Effector CD8-positive, alpha-beta T cell (primary cell): ENCODE results near the gene GFOD1.

Experiments
- DNase-seq: peaks from one replicate; lab custom pipeline; 2025; lab: John Stamatoyannopoulos, UW

Gene GFOD1

GRCh38 chr6:13425270-13425873 is 62.0 kb downstream of the GFOD1 start:
- no peak for DNase-seq

- no peak for DNase-seq
Observed at GRCh38 chr6:13423252-13423651, 64.1 kb downstream of the GFOD1 start.

- no peak for DNase-seq
Observed at GRCh38 chr6:13422681-13423221, 64.6 kb downstream of the GFOD1 start.

GRCh38 chr6:13421425-13422059 is 65.9 kb downstream of the GFOD1 start:
- DNase-seq = no peak

- DNase-seq = no peak
Observed at GRCh38 chr6:13420269-13420668, 67.1 kb downstream of the GFOD1 start.

- DNase-seq = no peak
Observed at GRCh38 chr6:13419422-13420195, 67.8 kb downstream of the GFOD1 start.

GRCh38 chr6:13418844-13419243 is 68.6 kb downstream of the GFOD1 start:
- DNase-seq = no peak

GRCh38 chr6:13417954-13418353 is 69.4 kb downstream of the GFOD1 start:
- DNase-seq = no peak

GRCh38 chr6:13417431-13417830 is 70.0 kb downstream of the GFOD1 start:
- DNase-seq = no peak

- DNase-seq = no peak
Observed at GRCh38 chr6:13415283-13415682, 72.1 kb downstream of the GFOD1 start.

- DNase-seq = no peak
Observed at GRCh38 chr6:13413900-13414555, 73.4 kb downstream of the GFOD1 start.

- no peak for DNase-seq
Observed at GRCh38 chr6:13413466-13413862, 73.9 kb downstream of the GFOD1 start.

- DNase-seq = no peak
Observed at GRCh38 chr6:13412639-13413465, 74.5 kb downstream of the GFOD1 start.

GRCh38 chr6:13412211-13412610 is 75.2 kb downstream of the GFOD1 start:
- no peak for DNase-seq

GRCh38 chr6:13411484-13411883 is 75.9 kb downstream of the GFOD1 start:
- no peak for DNase-seq

- no peak for DNase-seq
Observed at GRCh38 chr6:13409991-13410390, 77.4 kb downstream of the GFOD1 start.

- DNase-seq = no peak
Observed at GRCh38 chr6:13407709-13408695, 79.4 kb downstream of the GFOD1 start.

GRCh38 chr6:13407368-13407708 is 80.1 kb downstream of the GFOD1 start:
- DNase-seq = no peak

GRCh38 chr6:13406781-13407180 is 80.6 kb downstream of the GFOD1 start:
- no peak for DNase-seq

GRCh38 chr6:13405961-13406477 is 81.4 kb downstream of the GFOD1 start:
- no peak for DNase-seq
